ENCODE results near the gene GAPDH. TPM values are rescaled to one million over a fixed set of nuclear protein-coding genes. Genes with fewer than 3 reads are reported as not detected.

GAPDH gene
- total RNA-seq, 1 donor from 2014 or later: 1,775 TPM

Other genes with a start within 250 kb of the GAPDH start
- 0.21 and 0.55 TPM in 2 replicates for gene PLEKHG6, start 223.8 kb upstream of the GAPDH start, total RNA-seq
- gene TNFRSF1A, start 192.4 kb upstream of the GAPDH start, total RNA-seq: 170 and 188 TPM in 2 replicates
- 2.5 and 3.2 TPM in 2 replicates for gene SCNN1A, start 159.0 kb upstream of the GAPDH start, total RNA-seq
- 16.4 and 17.0 TPM in 2 replicates for gene LTBR, start 150.4 kb upstream of the GAPDH start, total RNA-seq
- not detected in 2 replicates for gene CD27, start 89.6 kb upstream of the GAPDH start, total RNA-seq
- gene TAPBPL, start 82.5 kb upstream of the GAPDH start, total RNA-seq: 13.1 and 17.0 TPM in 2 replicates
- 6.9 and 9.1 TPM in 2 replicates for gene VAMP1, start 63.8 kb upstream of the GAPDH start, total RNA-seq
- 172 TPM in 2 replicates for gene MRPL51, start 41.3 kb upstream of the GAPDH start, total RNA-seq
- 36.4 and 36.9 TPM in 2 replicates for gene NCAPD2, start 40.4 kb upstream of the GAPDH start, total RNA-seq
- gene IFFO1, start 21.5 kb downstream of the GAPDH start, total RNA-seq: 35.9 and 40.7 TPM in 2 replicates
- gene NOP2, start 33.8 kb downstream of the GAPDH start, total RNA-seq: 32.5 and 34.5 TPM in 2 replicates
- 348 and 351 TPM in 2 replicates for gene CHD4, start 72.9 kb downstream of the GAPDH start, total RNA-seq
- gene LPAR5, start 101.4 kb downstream of the GAPDH start, total RNA-seq: 0.32 and 0.50 TPM in 2 replicates
- 0.73 and 1.0 TPM in 2 replicates for gene ACRBP, start 112.9 kb downstream of the GAPDH start, total RNA-seq
- 56.7 and 58.8 TPM in 2 replicates for gene ING4, start 128.6 kb downstream of the GAPDH start, total RNA-seq
- gene ZNF384, start 154.9 kb downstream of the GAPDH start, total RNA-seq: 66.6 and 68.3 TPM in 2 replicates
- gene PIANP, start 166.3 kb downstream of the GAPDH start, total RNA-seq: 3.9 and 5.2 TPM in 2 replicates
- gene COPS7A, start 189.5 kb downstream of the GAPDH start, total RNA-seq: 61.4 and 73.0 TPM in 2 replicates
- gene MLF2, start 218.6 kb downstream of the GAPDH start, total RNA-seq: 141 and 162 TPM in 2 replicates
- 501 and 554 TPM in 2 replicates for gene PTMS, start 231.8 kb downstream of the GAPDH start, total RNA-seq
- 1.1 and 2.5 TPM in 2 replicates for gene LAG3, start 238.0 kb downstream of the GAPDH start, total RNA-seq